Endothelial cell of umbilical vein (primary cell): Measurements from ENCODE around the gene PRKCZ.

Source experiments
- CTCF ChIP-seq, 2 donors: IDR thresholded peaks; 1 replicate in 1 of 2; 2 replicates in 1 of 2; pipeline ENCODE4 v1.5.1; 2011; ENCODE audit warnings: low read length in 2 of 2, mild to moderate bottlenecking in 2 of 2, moderate library complexity in 2 of 2, control low read depth in 1 of 2, inconsistent platforms in 1 of 2, low read depth in 1 of 2; ENCODE audit not compliant: insufficient read depth in 1 of 2; ENCODE audit errors: extremely low read depth in 1 of 2
- GATA2 ChIP-seq: IDR thresholded peaks from 2 replicates; pipeline ENCODE4 v1.7.0; 2011; ENCODE audit warnings: low read depth, mild to moderate bottlenecking, moderate library complexity, mixed read lengths, low read length; ENCODE audit not compliant: insufficient read length, insufficient read depth
- POLR2AphosphoS5 ChIP-seq: IDR thresholded peaks from 2 replicates; pipeline ENCODE4 v1.6.1; 2012; ENCODE audit warnings: low read depth, mild to moderate bottlenecking, control low read depth, low read length, moderate library complexity; ENCODE audit not compliant: insufficient read depth

DNA sequence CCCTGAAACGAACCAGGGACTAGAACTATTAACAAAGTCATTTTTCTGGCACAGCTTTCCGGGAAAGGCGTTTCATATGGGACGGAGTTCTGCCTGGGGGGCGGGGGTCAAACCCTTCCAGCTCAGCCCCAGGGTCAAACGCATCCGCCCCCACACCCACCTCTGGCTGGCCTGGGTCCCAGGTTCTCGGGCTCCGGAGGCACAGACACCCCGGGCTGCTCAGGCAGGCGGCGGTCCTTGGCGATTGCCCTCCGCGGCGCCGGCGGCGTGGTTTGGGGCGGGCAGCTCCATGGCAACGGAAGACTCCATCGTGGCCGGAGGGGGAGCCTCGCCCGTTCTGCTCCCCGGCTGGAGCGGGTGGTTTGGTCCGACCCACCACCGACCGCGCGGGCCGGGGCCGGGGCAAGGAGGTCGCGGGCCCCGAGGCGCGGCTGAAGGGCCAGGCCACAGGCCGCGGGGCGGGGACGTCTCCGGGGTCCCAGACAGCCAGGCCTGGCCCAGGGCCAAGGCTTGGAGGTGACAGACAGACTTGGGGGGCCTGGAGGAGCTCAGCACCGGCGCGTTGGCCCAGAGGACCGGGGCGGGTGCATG, 46.6 kb upstream of the PRKCZ start, which contains the start of gene CFAP74:
- TF ChIP-seq CTCF (IDR thresholded peaks at IDR 0.05; ENCODE audit: extremely low read depth in 1 of 2, insufficient read depth in 1 of 2, low read depth in 1 of 2, low read length in 2 of 2) (no peak), POLR2AphosphoS5 (no peak), GATA2 (no peak)
